Stimulated activated naive CD8-positive, alpha-beta T cell treated with anti-CD3 and anti-CD28 coated beads, Interleukin-15, Interleukin-2, amounts not matched to agents 100 U/mL and 50 U/mL, for 24 hours (primary cell): Measurements from ENCODE around the gene VWA5B2.

Experiments used
- ATAC-seq: fragments of 150-1000 bp; cut with Tn5 transposase; one replicate; pipeline ENCODE4 v1.10.0; 2021
- DNase-seq: peaks from one replicate; pipeline ENCODE4 v3.0.0; 2021

Gene VWA5B2

GRCh38 chr3:184227481-184227935 is 1.9 kb upstream of the VWA5B2 start:
- DNase-seq (peak; percentile 67), ATAC-seq (peak; percentile 30)

- ATAC-seq = no peak
- no peak for DNase-seq
Observed at GRCh38 chr3:184228376-184229137, 828 bp upstream of the VWA5B2 start.

- DNase-seq = no peak
Observed at GRCh38 chr3:184230081-184230602, 757 bp downstream of the VWA5B2 start.

GRCh38 chr3:184230603-184231528 is 1.5 kb downstream of the VWA5B2 start:
- ATAC-seq (no peak), DNase-seq (no peak)

More at GRCh38 chr3:184230081-184230602, 757 bp downstream of the VWA5B2 start:
- ATAC-seq = no peak

- ATAC-seq = no peak
- DNase-seq = no peak
Observed at GRCh38 chr3:184231671-184232070, 2.3 kb downstream of the VWA5B2 start.

- no peak for ATAC-seq
- DNase-seq = no peak
Observed at GRCh38 chr3:184233127-184233843, 3.9 kb downstream of the VWA5B2 start.

GRCh38 chr3:184234224-184234623 is 4.8 kb downstream of the VWA5B2 start:
- ATAC-seq (no peak), DNase-seq (no peak)

- DNase-seq = no peak
- no peak for ATAC-seq
Observed at GRCh38 chr3:184234671-184235380, 5.4 kb downstream of the VWA5B2 start.

- ATAC-seq = no peak
- no peak for DNase-seq
Observed at GRCh38 chr3:184235381-184236032, 6.1 kb downstream of the VWA5B2 start.

- DNase-seq (no peak), ATAC-seq (no peak)
Observed at GRCh38 chr3:184236033-184236410, 6.6 kb downstream of the VWA5B2 start.

- no peak for DNase-seq
- ATAC-seq = no peak
Observed at GRCh38 chr3:184236636-184237035, 7.3 kb downstream of the VWA5B2 start.

- ATAC-seq = no peak
- DNase-seq = no peak
Observed at GRCh38 chr3:184237211-184237610, 7.8 kb downstream of the VWA5B2 start.

GRCh38 chr3:184237807-184238206 is 8.4 kb downstream of the VWA5B2 start:
- ATAC-seq (no peak), DNase-seq (no peak)

- ATAC-seq = no peak
- DNase-seq = no peak
Observed at GRCh38 chr3:184238246-184238818, 8.9 kb downstream of the VWA5B2 start.

- no peak for DNase-seq
- no peak for ATAC-seq
Observed at GRCh38 chr3:184239221-184239620, 9.8 kb downstream of the VWA5B2 start.

- ATAC-seq (no peak), DNase-seq (no peak)
Observed at GRCh38 chr3:184239708-184240107, 10.3 kb downstream of the VWA5B2 start.

- ATAC-seq (peak; percentile 16), DNase-seq (no peak)
Observed at GRCh38 chr3:184240384-184241140, 11.2 kb downstream of the VWA5B2 start.

GRCh38 chr3:184241141-184241446 is 11.7 kb downstream of the VWA5B2 start:
- no peak for DNase-seq
- no peak for ATAC-seq

- DNase-seq (no peak), ATAC-seq (no peak)
Observed at GRCh38 chr3:184241447-184242296, 12.3 kb downstream of the VWA5B2 start.
